Activated T-helper 9 cell treated with anti-CD3 and anti-CD28 coated beads, Interleukin-2, amount 50 U/mL, for 16 hours (primary cell): ENCODE data around the gene UBE2I.
A peak's percentile ranks its signal among the peaks of the same experiment; 100 is the strongest.

Source experiments
- DNase-seq: peaks from one replicate; pipeline ENCODE4 v3.0.0-alpha.2; 2020; ENCODE audit warnings: low read depth

The UBE2I gene

GRCh38 chr16:1361685-1362360, 52.4 kb downstream of the UBE2I start:
- no peak for DNase-seq

- no peak for DNase-seq
Measured at GRCh38 chr16:1362807-1363206, 53.4 kb downstream of the UBE2I start.

GRCh38 chr16:1363501-1364041, 54.1 kb downstream of the UBE2I start:
- DNase-seq: peak; percentile 59

- DNase-seq: no peak
Measured at GRCh38 chr16:1364510-1364909, 55.1 kb downstream of the UBE2I start.

GRCh38 chr16:1366060-1366711, 56.8 kb downstream of the UBE2I start:
- no peak for DNase-seq

- DNase-seq: no peak
Measured at GRCh38 chr16:1366712-1367299, 57.4 kb downstream of the UBE2I start.

GRCh38 chr16:1367486-1368174, 58.2 kb downstream of the UBE2I start:
- DNase-seq: no peak

GRCh38 chr16:1371054-1371978, 61.9 kb downstream of the UBE2I start:
- no peak for DNase-seq

- DNase-seq: no peak
Measured at GRCh38 chr16:1372292-1372950, 63.0 kb downstream of the UBE2I start.

GRCh38 chr16:1374418-1375297, 65.2 kb downstream of the UBE2I start:
- DNase-seq: no peak

GRCh38 chr16:1375298-1375640, 65.8 kb downstream of the UBE2I start:
- no peak for DNase-seq

- no peak for DNase-seq
Measured at GRCh38 chr16:1375741-1376410, 66.4 kb downstream of the UBE2I start.
